ENCODE measurements around the gene DNAJA3. TPM values are rescaled to one million over a fixed set of nuclear protein-coding genes. Genes with fewer than 3 reads are reported as not detected.

DNAJA3 gene
- total RNA-seq, 1 donor, result 50.1 TPM

DNA sequence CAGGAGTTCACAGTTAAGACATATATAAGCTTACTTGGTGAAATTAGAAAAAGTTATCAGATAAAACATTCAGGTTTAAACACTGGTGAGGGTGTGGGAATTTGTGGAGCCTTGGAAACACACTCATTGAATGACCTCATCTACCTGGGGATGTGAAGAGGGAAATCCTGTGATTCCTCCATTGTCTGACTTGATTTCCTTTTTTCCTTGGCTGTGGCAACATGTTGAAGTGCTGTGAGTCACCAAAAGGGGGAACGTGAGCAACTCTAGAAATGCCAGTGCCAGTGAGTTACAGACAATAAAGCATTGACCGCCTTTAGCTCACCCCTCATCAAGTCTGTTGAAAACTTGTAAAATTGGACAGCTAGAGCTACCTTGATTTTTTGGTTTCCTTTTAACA lies 52.3 kb downstream of the DNAJA3 start:
- peak overlapping the region; percentile 92 for H3K4me3 ChIP-seq (ENCODE audit: low read depth, low read length)
- TF ChIP-seq CTCF (IDR thresholded peaks at IDR 0.05; ENCODE audit: insufficient read depth, low read depth, low read length), result peak; percentile 30
- DNase-seq (ENCODE audit: low read depth), result peak; percentile 44

DNA sequence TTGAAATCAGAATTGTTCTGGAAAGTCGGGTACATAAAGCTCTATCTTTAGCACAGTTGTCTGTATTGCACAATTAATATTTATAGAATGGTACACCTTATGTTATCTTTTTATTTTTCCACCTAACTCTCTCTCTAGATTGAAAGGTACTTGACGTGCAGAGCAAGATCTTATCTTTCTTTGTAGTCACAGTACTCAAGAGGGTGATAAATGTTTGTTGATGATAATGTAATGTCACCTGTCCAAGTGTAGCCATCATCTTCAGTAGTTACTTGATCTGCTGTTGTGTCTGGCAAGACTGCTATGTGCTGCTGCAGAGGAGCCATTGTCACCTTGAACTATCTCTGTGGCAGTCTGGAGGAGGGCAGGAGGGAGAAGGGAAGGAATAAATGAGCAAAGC lies 55.9 kb downstream of the DNAJA3 start:
- H3K4me3 ChIP-seq (ENCODE audit: low read depth, low read length), result no peak overlapping the region
- TF ChIP-seq CTCF (IDR thresholded peaks at IDR 0.05; ENCODE audit: insufficient read depth, low read depth, low read length), result no peak

GRCh38 chr16:4481963-4482362 lies 56.3 kb downstream of the DNAJA3 start:
- TF ChIP-seq CTCF (IDR thresholded peaks at IDR 0.05; ENCODE audit: insufficient read depth, low read depth, low read length), result no peak
- H3K4me3 ChIP-seq (ENCODE audit: low read depth, low read length), result no peak overlapping the region
- DNase-seq (ENCODE audit: low read depth), result no peak

More for the DNA sequence above, 55.9 kb downstream of the DNAJA3 start:
- DNase-seq (ENCODE audit: low read depth), result no peak

DNA sequence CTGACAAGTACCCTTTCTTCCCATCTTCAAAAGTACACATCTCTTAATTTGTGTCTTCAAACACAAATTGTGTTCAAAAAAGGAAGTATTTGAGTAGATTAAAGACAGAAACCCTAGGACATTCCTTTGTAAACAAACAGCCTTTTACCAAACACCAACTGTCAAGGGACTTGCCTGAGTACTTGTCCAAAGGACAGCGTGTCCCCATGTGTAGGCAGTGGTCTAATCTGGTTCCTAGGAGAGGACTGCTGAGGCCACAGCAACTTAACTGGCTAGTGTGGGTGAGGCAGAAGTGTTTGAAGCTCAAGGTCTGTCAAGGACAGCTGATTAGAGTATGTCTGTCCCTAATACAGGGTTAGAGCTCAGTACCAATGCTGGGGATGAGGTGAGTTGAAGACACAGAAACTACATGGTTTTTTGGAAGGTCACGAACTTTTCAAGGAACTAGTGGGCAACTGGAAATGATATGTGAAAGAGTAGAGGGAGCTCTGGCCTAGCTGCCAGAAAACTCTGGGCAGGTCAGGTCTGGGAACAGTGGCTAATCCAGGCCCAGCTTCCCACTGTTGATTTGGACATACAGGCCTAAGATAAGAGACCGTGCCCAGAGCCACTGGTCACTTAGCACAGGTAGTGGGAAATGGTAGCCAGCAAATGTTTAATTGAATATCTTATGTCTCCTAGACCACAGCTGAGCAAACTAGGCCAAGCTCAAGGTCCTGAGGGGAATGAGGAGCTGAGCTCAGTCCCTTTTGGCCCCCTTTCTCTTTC lies 60.6 kb downstream of the DNAJA3 start:
- no peak for DNase-seq (ENCODE audit: low read depth)
- H3K4me3 ChIP-seq (ENCODE audit: low read depth, low read length), result no peak overlapping the region
- no peak for TF ChIP-seq CTCF (IDR thresholded peaks at IDR 0.05; ENCODE audit: insufficient read depth, low read depth, low read length)

- no peak for TF ChIP-seq CTCF (IDR thresholded peaks at IDR 0.05; ENCODE audit: insufficient read depth, low read depth, low read length)
- DNase-seq (ENCODE audit: low read depth), result peak; percentile 68
- H3K4me3 ChIP-seq (ENCODE audit: low read depth, low read length), result no peak overlapping the region
Measured at GRCh38 chr16:4487955-4488498, 62.4 kb downstream of the DNAJA3 start.

- H3K4me3 ChIP-seq (ENCODE audit: low read depth, low read length), result no peak overlapping the region
- DNase-seq (ENCODE audit: low read depth), result no peak
- TF ChIP-seq CTCF (IDR thresholded peaks at IDR 0.05; ENCODE audit: insufficient read depth, low read depth, low read length), result no peak
Measured at GRCh38 chr16:4488499-4488967, 62.9 kb downstream of the DNAJA3 start.
